ENCODE measurements around the gene TMEM254. TPM values are rescaled to one million over a fixed set of nuclear protein-coding genes. Genes with fewer than 3 reads are reported as not detected.
"Not testable (repeated sequence)": the region's sequence is repeated elsewhere in the genome, so short reads cannot be mapped to it uniquely, and the experiment has no call there.

Gene TMEM254
- total and polyA plus RNA-seq, 7 experiments from 2014 or later = 7.3 to 44.5 (median 17.4) TPM

DNA sequence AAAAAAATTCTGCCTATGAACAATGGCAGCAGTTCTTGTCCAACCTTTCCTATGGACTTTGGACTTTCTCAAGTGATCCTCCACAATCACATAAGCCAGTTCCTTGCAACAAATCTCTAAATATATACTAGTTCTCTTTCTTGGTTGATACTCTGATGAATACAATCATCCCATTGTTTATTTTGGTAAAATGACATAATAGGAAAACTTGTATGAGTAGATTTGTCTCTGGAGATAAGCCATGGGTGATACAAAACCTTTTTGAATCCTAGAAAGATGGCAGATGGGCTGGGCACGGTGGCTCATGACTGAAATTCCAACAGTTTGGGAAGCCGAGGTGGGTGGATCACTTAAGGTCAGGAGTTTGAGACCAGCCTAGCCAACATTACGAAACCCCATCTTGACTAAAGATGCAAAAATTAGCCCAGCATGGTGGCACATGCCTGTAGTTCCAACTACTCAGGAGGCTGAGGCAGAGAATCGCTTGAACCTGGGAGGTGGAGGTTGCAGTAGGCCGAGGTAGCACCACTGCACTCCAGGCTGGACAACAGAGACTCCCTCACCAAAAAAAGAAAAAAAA is 41.5 kb upstream of the TMEM254 start:
- H3K4me1 ChIP-seq (ENCODE audit: control insufficient read depth in 2 of 2, insufficient read depth in 2 of 2, low read length in 2 of 2); POLR2A ChIA-PET; DNase-seq; intact Hi-C loops (cut with micrococcal nuclease); H3K9me3 ChIP-seq (ENCODE audit: control insufficient read depth in 2 of 3, low read length in 3 of 3); H3K4me1 Mint-ChIP-seq; H3K9me3 Mint-ChIP-seq; CTCF ChIA-PET; H3K36me3 ChIP-seq (ENCODE audit: control insufficient read depth in 2 of 3, insufficient read depth in 3 of 3, low read length in 3 of 3); H3K27me3 Mint-ChIP-seq; H3K27ac ChIP-seq (ENCODE audit: low read depth, low read length); H3K36me3 Mint-ChIP-seq; H3K4me3 Mint-ChIP-seq; ATAC-seq; H3K4me3 ChIP-seq (ENCODE audit: low read length); H3K27ac Mint-ChIP-seq; H3K27me3 ChIP-seq (ENCODE audit: control insufficient read depth in 2 of 2, insufficient read depth in 2 of 2, low read length in 2 of 2): not testable (repeated sequence)

DNA sequence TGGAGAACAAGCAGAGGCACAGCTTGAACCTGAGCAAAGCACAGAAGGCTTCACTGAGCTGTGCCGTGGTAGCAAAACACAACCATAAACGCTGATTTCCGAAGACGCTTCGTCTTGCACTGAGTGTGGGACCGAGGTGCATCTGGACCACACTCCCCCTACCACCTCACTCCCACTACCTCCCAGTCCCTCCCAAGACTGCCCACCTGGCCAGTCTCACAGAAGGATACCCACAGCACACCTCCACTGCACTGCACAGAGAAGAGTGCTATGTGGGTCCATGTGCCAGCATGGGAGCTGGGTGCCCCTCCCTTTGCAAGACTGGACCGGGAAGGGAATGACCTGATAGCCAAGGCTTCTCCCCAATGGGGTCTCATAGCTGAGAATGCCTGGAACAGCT is 40.2 kb upstream of the TMEM254 start:
- H3K27ac Mint-ChIP-seq; H3K9me3 ChIP-seq (ENCODE audit: control insufficient read depth in 2 of 3, low read length in 3 of 3); H3K4me1 Mint-ChIP-seq; H3K4me3 Mint-ChIP-seq; H3K27me3 ChIP-seq (ENCODE audit: control insufficient read depth in 2 of 2, insufficient read depth in 2 of 2, low read length in 2 of 2); POLR2A ChIA-PET; CTCF ChIA-PET; intact Hi-C loops (cut with micrococcal nuclease); DNase-seq; H3K36me3 Mint-ChIP-seq; H3K27ac ChIP-seq (ENCODE audit: low read depth, low read length); ATAC-seq; H3K4me1 ChIP-seq (ENCODE audit: control insufficient read depth in 2 of 2, insufficient read depth in 2 of 2, low read length in 2 of 2); H3K4me3 ChIP-seq (ENCODE audit: low read length); H3K9me3 Mint-ChIP-seq; H3K27me3 Mint-ChIP-seq; H3K36me3 ChIP-seq (ENCODE audit: control insufficient read depth in 2 of 3, insufficient read depth in 3 of 3, low read length in 3 of 3): not testable (repeated sequence)

DNA sequence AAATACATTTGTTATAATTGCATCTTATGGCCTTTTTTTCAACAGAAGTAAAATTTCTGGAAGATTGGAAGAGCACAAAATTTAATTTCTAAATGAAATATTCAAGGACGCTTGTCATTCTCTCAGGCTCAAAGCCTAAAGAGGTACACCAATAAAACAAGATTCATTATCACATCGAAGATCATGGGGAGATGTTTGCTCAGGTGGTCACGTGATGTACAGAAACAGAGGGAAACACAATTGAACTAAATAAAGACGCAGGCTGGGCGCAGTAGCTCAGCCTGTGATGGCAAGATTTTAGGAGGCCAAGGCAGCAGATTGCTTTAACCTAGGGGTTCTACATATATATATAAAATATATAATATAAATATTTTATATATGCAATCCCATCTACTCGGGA is 37.3 kb upstream of the TMEM254 start:
- no peak overlapping the region for H3K27ac Mint-ChIP-seq
- DNase-seq = no peak
- ATAC-seq = no peak
- ChIA-PET CTCF (no interaction called here), POLR2A (no interaction called here)
- H3K36me3 Mint-ChIP-seq = no peaks in the 10 kb centered on the region
- H3K36me3 ChIP-seq (ENCODE audit: control insufficient read depth in 2 of 3, insufficient read depth in 3 of 3, low read length in 3 of 3) = no peaks in the 10 kb centered on the region
- H3K4me3 Mint-ChIP-seq = no peak overlapping the region
- H3K27me3 Mint-ChIP-seq = peaks cover 0 to 5% (median 0%) of the 10 kb centered on the region in 5 donors
- H3K27ac ChIP-seq (ENCODE audit: low read depth, low read length) = no peak overlapping the region
- H3K4me1 Mint-ChIP-seq = no peaks in the 10 kb centered on the region
- intact Hi-C loops (cut with micrococcal nuclease) = no loop called here
- no peaks in the 10 kb centered on the region for H3K4me1 ChIP-seq (ENCODE audit: control insufficient read depth in 2 of 2, insufficient read depth in 2 of 2, low read length in 2 of 2)
- no peak overlapping the region for H3K4me3 ChIP-seq (ENCODE audit: low read length)
- no peaks in the 10 kb centered on the region for H3K9me3 Mint-ChIP-seq
- H3K27me3 ChIP-seq (ENCODE audit: control insufficient read depth in 2 of 2, insufficient read depth in 2 of 2, low read length in 2 of 2) = no peaks in the 10 kb centered on the region
- H3K9me3 ChIP-seq (ENCODE audit: control insufficient read depth in 2 of 3, low read length in 3 of 3) = no peaks in the 10 kb centered on the region

DNA sequence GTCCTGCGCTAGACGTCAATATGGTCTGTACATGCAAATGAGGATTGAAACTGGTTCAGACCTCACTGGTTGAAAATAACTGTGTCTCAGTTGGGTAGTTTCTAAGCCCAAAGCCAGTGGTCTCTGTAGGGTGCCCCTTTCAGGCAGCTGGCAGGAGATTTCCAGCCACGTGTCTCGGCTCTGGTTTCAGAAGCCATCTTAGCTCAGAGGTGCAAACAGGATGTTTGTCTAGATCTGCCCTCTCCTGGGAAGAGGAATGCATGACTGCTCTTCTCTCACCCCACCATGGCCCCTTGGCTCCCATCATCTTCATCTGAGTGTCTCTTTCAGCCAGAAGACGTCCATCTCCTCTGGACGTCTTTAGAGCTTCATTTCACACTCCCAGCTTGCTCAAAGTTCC is 33.5 kb upstream of the TMEM254 start:
- H3K27ac Mint-ChIP-seq; H3K9me3 ChIP-seq (ENCODE audit: control insufficient read depth in 2 of 3, low read length in 3 of 3); H3K4me3 ChIP-seq (ENCODE audit: low read length); H3K36me3 ChIP-seq (ENCODE audit: control insufficient read depth in 2 of 3, insufficient read depth in 3 of 3, low read length in 3 of 3); H3K36me3 Mint-ChIP-seq; H3K27ac ChIP-seq (ENCODE audit: low read depth, low read length); DNase-seq; H3K4me1 Mint-ChIP-seq; H3K9me3 Mint-ChIP-seq; H3K4me3 Mint-ChIP-seq; POLR2A ChIA-PET; H3K27me3 ChIP-seq (ENCODE audit: control insufficient read depth in 2 of 2, insufficient read depth in 2 of 2, low read length in 2 of 2); ATAC-seq; CTCF ChIA-PET; H3K4me1 ChIP-seq (ENCODE audit: control insufficient read depth in 2 of 2, insufficient read depth in 2 of 2, low read length in 2 of 2); H3K27me3 Mint-ChIP-seq: not testable (repeated sequence)
- intact Hi-C loops (cut with micrococcal nuclease) = loop anchor here (5.0 kb wide), 2 partner anchors 133 to 223 kb away; no protein-coding TSS in a partner anchor

DNA sequence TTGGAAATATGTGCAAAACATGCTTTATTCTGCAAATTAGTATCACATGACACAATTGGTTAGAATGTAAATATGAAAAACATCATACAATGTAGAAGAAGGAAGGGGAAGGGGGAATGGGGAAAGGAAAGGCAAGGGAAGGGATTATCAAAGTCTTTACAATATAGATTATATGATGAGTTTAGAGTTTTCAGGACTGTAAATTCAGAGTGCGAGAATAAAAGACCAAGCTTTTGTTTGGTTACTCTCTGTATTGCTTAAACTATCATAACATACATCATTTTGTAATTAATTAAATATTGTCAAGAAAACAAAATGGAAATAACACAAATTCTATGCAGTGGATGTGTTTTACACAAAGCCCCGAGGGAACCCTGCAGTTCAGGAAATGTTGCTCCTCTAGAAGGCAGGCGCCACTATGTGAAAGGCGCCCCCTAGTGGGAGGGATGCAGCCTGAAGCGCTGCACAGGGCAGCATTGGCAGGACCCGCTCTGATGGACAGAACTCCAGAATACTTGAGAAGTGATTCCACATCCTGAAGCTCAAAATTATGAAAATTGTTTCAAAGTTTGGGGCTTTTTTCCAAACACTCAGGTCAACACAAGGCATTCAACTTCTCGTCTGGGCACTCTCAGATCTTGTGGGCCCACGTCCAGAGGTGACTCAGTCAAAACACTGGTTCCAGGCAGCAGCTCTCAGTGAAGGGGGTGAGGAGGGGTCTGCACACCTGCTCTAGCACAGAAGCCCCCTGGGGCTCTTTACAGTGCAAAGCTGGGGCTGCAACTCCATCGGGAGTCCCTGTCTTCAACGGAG is 31.6 kb upstream of the TMEM254 start:
- CTCF ChIA-PET = interaction anchor here (0.8 to 2.4 kb wide), 4 partner anchors 12 to 96 kb away, joined by 3 to 13 read pairs (median 5); no protein-coding TSS in a partner anchor
- no peak overlapping the region for H3K4me3 ChIP-seq (ENCODE audit: low read length)

DNA sequence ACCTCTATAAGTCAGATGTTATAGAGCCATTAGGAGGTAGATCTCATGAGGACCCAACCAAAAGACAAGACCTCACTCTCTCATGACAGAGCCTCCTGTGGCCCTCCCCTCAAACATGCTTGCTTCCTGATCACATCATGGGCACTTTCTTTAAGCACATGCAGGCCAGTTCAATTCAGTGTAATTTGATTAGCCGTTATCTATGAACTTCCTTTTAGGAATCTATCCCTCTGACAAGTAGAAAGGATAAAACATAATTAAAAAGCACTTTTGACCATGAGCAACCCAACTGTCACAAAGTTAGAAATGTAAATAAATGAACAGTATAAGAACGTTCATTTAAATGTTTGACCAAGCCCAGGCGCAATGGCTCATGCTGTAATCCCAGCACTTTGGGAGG is 27.7 kb upstream of the TMEM254 start:
- intact Hi-C loops (cut with micrococcal nuclease) = no loop called here
- Mint-ChIP-seq H3K9me3 (no peaks in the 10 kb centered on the region), H3K4me3 (no peak overlapping the region), H3K36me3 (no peaks in the 10 kb centered on the region), H3K27ac (no peak overlapping the region), H3K27me3 (peaks cover 0 to 5% (median 0%) of the 10 kb centered on the region in 5 donors), H3K4me1 (peaks cover 0 to 4% (median 0%) of the 10 kb centered on the region in 7 donors)
- DNase-seq (no peak), ATAC-seq (no peak)
- H3K36me3 ChIP-seq (ENCODE audit: control insufficient read depth in 2 of 3, insufficient read depth in 3 of 3, low read length in 3 of 3) = no peaks in the 10 kb centered on the region
- ChIA-PET CTCF (no interaction called here), POLR2A (no interaction called here)
- no peak overlapping the region for H3K4me3 ChIP-seq (ENCODE audit: low read length)
- H3K9me3 ChIP-seq (ENCODE audit: control insufficient read depth in 2 of 3, low read length in 3 of 3) = no peaks in the 10 kb centered on the region
- H3K27me3 ChIP-seq (ENCODE audit: control insufficient read depth in 2 of 2, insufficient read depth in 2 of 2, low read length in 2 of 2) = no peaks in the 10 kb centered on the region
- no peaks in the 10 kb centered on the region for H3K4me1 ChIP-seq (ENCODE audit: control insufficient read depth in 2 of 2, insufficient read depth in 2 of 2, low read length in 2 of 2)
- H3K27ac ChIP-seq (ENCODE audit: low read depth, low read length) = no peak overlapping the region

More for the DNA sequence above, 31.6 kb upstream of the TMEM254 start:
- peak; percentile 85 for ATAC-seq
- intact Hi-C loops (cut with micrococcal nuclease) = loop anchor here (1.0 to 5.0 kb wide), 4 partner anchors 135 to 510 kb away; no protein-coding TSS in a partner anchor
- H3K9me3 Mint-ChIP-seq = no peaks in the 10 kb centered on the region
- no peak overlapping the region for H3K27ac Mint-ChIP-seq
- H3K4me1 Mint-ChIP-seq = peaks cover 0 to 4% (median 0%) of the 10 kb centered on the region in 7 donors
- Histone ChIP-seq H3K27me3 (ENCODE audit: control insufficient read depth in 2 of 2, insufficient read depth in 2 of 2, low read length in 2 of 2) (no peaks in the 10 kb centered on the region), H3K36me3 (ENCODE audit: control insufficient read depth in 2 of 3, insufficient read depth in 3 of 3, low read length in 3 of 3) (no peaks in the 10 kb centered on the region), H3K27ac (ENCODE audit: low read depth, low read length) (no peak overlapping the region), H3K4me1 (ENCODE audit: control insufficient read depth in 2 of 2, insufficient read depth in 2 of 2, low read length in 2 of 2) (no peaks in the 10 kb centered on the region), H3K9me3 (ENCODE audit: control insufficient read depth in 2 of 3, low read length in 3 of 3) (no peaks in the 10 kb centered on the region)
- peak; percentile 38 to 74 (median 58) for DNase-seq
- POLR2A ChIA-PET = interaction anchor here (0.6 to 0.7 kb wide), 2 partner anchors 21 to 510 kb away, joined by 3 read pairs; no protein-coding TSS in a partner anchor
- H3K27me3 Mint-ChIP-seq = peaks cover 0 to 3% (median 0%) of the 10 kb centered on the region in 5 donors
- H3K4me3 Mint-ChIP-seq = no peak overlapping the region
- H3K36me3 Mint-ChIP-seq = no peaks in the 10 kb centered on the region

DNA sequence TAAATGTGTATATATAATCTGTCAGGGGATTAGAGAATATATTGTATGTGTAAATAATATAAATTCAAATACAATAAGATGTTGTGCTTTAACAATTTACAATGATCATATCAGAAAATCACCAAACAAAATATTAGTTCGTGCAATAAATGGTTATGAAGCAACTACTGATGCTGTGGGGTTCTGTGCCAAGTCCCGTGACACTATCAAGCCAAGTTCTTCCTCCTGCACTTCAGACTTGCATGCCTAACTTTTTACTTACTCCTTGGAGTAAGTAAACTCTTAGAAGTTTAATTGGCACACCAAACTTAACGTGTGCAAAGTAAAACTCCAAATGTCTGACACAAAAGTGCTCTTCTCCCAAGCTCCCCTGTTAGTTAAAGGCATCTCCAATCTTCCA is 26.5 kb upstream of the TMEM254 start:
- Mint-ChIP-seq H3K27ac (no peak overlapping the region), H3K4me1 (no peaks in the 10 kb centered on the region), H3K36me3 (no peaks in the 10 kb centered on the region), H3K4me3 (no peak overlapping the region), H3K27me3 (peaks cover 0 to 5% (median 0%) of the 10 kb centered on the region in 5 donors), H3K9me3 (no peaks in the 10 kb centered on the region)
- H3K4me3 ChIP-seq (ENCODE audit: low read length) = no peak overlapping the region
- no peak for DNase-seq
- ChIA-PET POLR2A (no interaction called here), CTCF (interaction anchor here (0.6 kb wide), 1 partner anchor 52 kb away, joined by 3 read pairs; no protein-coding TSS in a partner anchor)
- H3K4me1 ChIP-seq (ENCODE audit: control insufficient read depth in 2 of 2, insufficient read depth in 2 of 2, low read length in 2 of 2) = no peaks in the 10 kb centered on the region
- intact Hi-C loops (cut with micrococcal nuclease) = no loop called here
- no peak for ATAC-seq
- no peaks in the 10 kb centered on the region for H3K27me3 ChIP-seq (ENCODE audit: control insufficient read depth in 2 of 2, insufficient read depth in 2 of 2, low read length in 2 of 2)
- no peaks in the 10 kb centered on the region for H3K36me3 ChIP-seq (ENCODE audit: control insufficient read depth in 2 of 3, insufficient read depth in 3 of 3, low read length in 3 of 3)
- no peaks in the 10 kb centered on the region for H3K9me3 ChIP-seq (ENCODE audit: control insufficient read depth in 2 of 3, low read length in 3 of 3)
- no peak overlapping the region for H3K27ac ChIP-seq (ENCODE audit: low read depth, low read length)

Data from naive thymus-derived CD4-positive, alpha-beta T cell (primary cell).